ENCODE results near the gene LRRN2.

Gene LRRN2

GRCh38 chr1:204588826-204589225 is 96.7 kb downstream of the LRRN2 start:
- no peak overlapping the region for H3K27ac ChIP-seq
- TF ChIP-seq CTCF (IDR thresholded peaks at IDR 0.05), result no peak
- no peak overlapping the region for H3K4me3 ChIP-seq (ENCODE audit: low read depth in 1 of 2, low read length in 1 of 2)
- no peaks in the 10 kb centered on the region for H3K36me3 ChIP-seq
- H3K27me3 ChIP-seq, result peaks cover 3% of the 10 kb centered on the region
- no peaks in the 10 kb centered on the region for H3K9me3 ChIP-seq
- H3K4me1 ChIP-seq (ENCODE audit: control insufficient read depth in 1 of 2, insufficient read depth in 1 of 2, low read depth in 1 of 2, low read length in 1 of 2), result no peaks in the 10 kb centered on the region

- Histone ChIP-seq H3K36me3 (no peaks in the 10 kb centered on the region), H3K9me3 (no peaks in the 10 kb centered on the region), H3K4me1 (ENCODE audit: control insufficient read depth in 1 of 2, insufficient read depth in 1 of 2, low read depth in 1 of 2, low read length in 1 of 2) (no peaks in the 10 kb centered on the region), H3K4me3 (ENCODE audit: low read depth in 1 of 2, low read length in 1 of 2) (no peak overlapping the region), H3K27me3 (no peaks in the 10 kb centered on the region), H3K27ac (no peak overlapping the region)
- TF ChIP-seq CTCF (IDR thresholded peaks at IDR 0.05), result no peak
Observed at GRCh38 chr1:204587621-204588020, 97.9 kb downstream of the LRRN2 start.

DNA sequence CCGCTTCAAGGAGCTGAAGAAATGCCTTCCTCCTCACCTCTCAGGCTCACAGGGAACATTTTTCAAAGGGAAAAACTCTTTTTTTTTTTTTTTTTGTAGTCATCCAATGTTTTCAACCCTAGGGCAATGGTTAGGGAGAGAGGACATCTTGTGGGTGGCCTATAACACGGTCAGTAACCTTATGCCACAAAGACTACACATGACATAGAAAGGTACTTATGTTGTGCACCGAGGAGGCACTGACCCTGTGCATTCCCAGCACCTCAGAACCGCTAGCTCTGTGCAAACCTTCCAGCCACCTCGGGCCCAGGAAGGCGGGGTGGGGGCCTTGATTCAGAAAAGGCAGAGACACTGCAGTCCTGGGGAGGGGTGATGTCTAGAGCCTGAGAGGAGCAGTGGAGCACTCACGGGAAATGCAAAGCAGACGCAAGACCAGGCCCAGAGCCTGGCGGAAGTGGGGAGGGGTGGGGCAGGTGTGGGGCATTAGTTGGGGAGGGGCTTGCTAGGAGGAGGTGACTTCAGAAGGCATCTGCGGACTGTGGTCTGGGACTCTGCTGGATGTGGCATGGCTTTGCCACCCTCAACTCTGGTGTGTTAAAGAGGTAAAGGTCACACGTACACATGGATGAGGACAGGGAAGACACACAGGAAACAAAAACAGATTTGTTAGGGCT is 100.7 kb downstream of the LRRN2 start:
- no peak for TF ChIP-seq CTCF (IDR thresholded peaks at IDR 0.05)
- Histone ChIP-seq H3K9me3 (no peaks in the 10 kb centered on the region), H3K27me3 (no peaks in the 10 kb centered on the region), H3K27ac (no peak overlapping the region), H3K4me1 (ENCODE audit: control insufficient read depth in 1 of 2, insufficient read depth in 1 of 2, low read depth in 1 of 2, low read length in 1 of 2) (no peaks in the 10 kb centered on the region), H3K36me3 (peaks cover 11% of the 10 kb centered on the region), H3K4me3 (ENCODE audit: low read depth in 1 of 2, low read length in 1 of 2) (no peak overlapping the region)

DNA sequence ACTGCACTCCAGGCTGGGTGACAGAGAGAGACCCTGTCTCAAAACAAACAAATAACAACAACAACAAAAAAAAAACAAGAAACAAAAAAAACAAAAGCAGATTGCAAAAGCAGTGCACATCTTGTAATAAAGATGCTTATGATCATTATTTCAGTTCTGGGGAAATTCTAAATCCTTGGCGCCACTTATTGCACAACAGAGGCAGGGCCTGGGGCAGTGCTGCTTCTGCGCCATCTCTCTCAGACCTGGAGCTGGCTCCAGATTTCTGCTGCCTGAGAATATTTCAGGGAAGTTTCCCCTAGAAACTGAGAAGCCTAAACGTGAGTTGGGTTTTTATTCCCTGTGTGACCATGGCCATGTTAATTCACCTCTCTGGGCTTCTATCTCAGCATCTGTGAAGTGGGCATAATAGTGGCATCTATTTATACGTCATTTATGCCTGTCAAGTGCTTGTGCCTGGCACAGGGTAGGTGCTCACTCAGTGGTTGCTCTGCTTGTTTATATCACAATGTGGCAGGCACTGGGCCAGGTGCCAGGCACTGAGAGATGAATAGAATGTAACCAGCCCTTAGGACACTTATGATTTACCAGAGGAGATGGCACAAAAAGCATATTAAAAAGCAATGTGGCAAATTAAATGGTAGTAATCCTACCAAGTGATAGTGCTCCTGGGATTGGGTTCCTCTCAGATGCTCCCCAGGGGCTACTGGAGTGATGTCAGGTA is 101.5 kb downstream of the LRRN2 start:
- no peak overlapping the region for H3K4me3 ChIP-seq (ENCODE audit: low read depth in 1 of 2, low read length in 1 of 2)
- H3K36me3 ChIP-seq, result peaks cover 19% of the 10 kb centered on the region
- no peak for TF ChIP-seq CTCF (IDR thresholded peaks at IDR 0.05)
- no peaks in the 10 kb centered on the region for H3K9me3 ChIP-seq
- H3K27me3 ChIP-seq, result no peaks in the 10 kb centered on the region
- H3K27ac ChIP-seq, result no peak overlapping the region
- no peaks in the 10 kb centered on the region for H3K4me1 ChIP-seq (ENCODE audit: control insufficient read depth in 1 of 2, insufficient read depth in 1 of 2, low read depth in 1 of 2, low read length in 1 of 2)

- Histone ChIP-seq H3K27me3 (no peaks in the 10 kb centered on the region), H3K36me3 (peaks cover 27% of the 10 kb centered on the region), H3K4me3 (ENCODE audit: low read depth in 1 of 2, low read length in 1 of 2) (no peak overlapping the region), H3K27ac (no peak overlapping the region), H3K9me3 (no peaks in the 10 kb centered on the region), H3K4me1 (ENCODE audit: control insufficient read depth in 1 of 2, insufficient read depth in 1 of 2, low read depth in 1 of 2, low read length in 1 of 2) (no peaks in the 10 kb centered on the region)
- no peak for TF ChIP-seq CTCF (IDR thresholded peaks at IDR 0.05)
Observed at GRCh38 chr1:204581759-204582158, 103.8 kb downstream of the LRRN2 start.
